Kidney (tissue), 14 donors: ENCODE results near the gene IGF2BP1. TPM values are rescaled to one million over a fixed set of nuclear protein-coding genes. Genes with fewer than 3 reads are reported as not detected.

Experiments used
- DNase-seq, 5 donors: peaks; one replicate each; pipeline ENCODE4 v3.0.0-alpha.2; 2013 to 2020
- FAIRE-seq: peaks from 2 replicates; lab custom pipeline; 2012; peaks lifted over from hg19 to GRCh38; lab: Jason Lieb, UNC
- H3K27ac ChIP-seq, 2 donors: one replicate each; pipeline ENCODE4 v1.7.0; 2013; ENCODE audit warnings: low read depth in 2 of 2, low read length in 2 of 2, inconsistent platforms in 1 of 2
- H3K27me3 ChIP-seq: one replicate; pipeline ENCODE4 v1.7.1; 2013; ENCODE audit warnings: low read length, inconsistent platforms; ENCODE audit not compliant: control insufficient read depth, insufficient read depth
- H3K36me3 ChIP-seq, 3 donors: one replicate each; pipeline versions ENCODE4 v1.7.0 to v1.7.1; 2013; ENCODE audit warnings: low read length in 3 of 3, control low read depth in 1 of 3, inconsistent platforms in 1 of 3; ENCODE audit not compliant: insufficient read depth in 3 of 3, control insufficient read depth in 2 of 3
- H3K4me1 ChIP-seq, 3 donors: one replicate each; pipeline versions ENCODE4 v1.7.0 to v1.7.1; 2013; ENCODE audit warnings: low read length in 3 of 3, inconsistent platforms in 1 of 3, low read depth in 1 of 3; ENCODE audit not compliant: control insufficient read depth in 2 of 3, insufficient read depth in 2 of 3
- H3K4me3 ChIP-seq, 3 donors: one replicate each; pipeline versions ENCODE4 v1.7.0 to v1.8.1; 2013; ENCODE audit warnings: low read length in 3 of 3, control low read depth in 1 of 3, inconsistent platforms in 1 of 3
- H3K9ac ChIP-seq, 3 donors: one replicate each; pipeline versions ENCODE4 v1.7.0 to v1.7.1; 2013; ENCODE audit warnings: low read length in 3 of 3, control low read depth in 1 of 3, inconsistent platforms in 1 of 3
- H3K9me3 ChIP-seq, 3 donors: one replicate each; pipeline versions ENCODE4 v1.7.0 to v1.7.1; 2013; ENCODE audit warnings: low read length in 3 of 3, control low read depth in 1 of 3, inconsistent platforms in 1 of 3; ENCODE audit not compliant: control insufficient read depth in 2 of 3, insufficient read depth in 1 of 3
- CTCF ChIP-seq: IDR thresholded peaks from 3 replicates; pipeline ENCODE4 v1.5.1; 2012; ENCODE audit warnings: mild to moderate bottlenecking, moderate library complexity, borderline replicate concordance; ENCODE audit not compliant: insufficient read depth; ENCODE audit errors: extremely low read depth
- intact Hi-C: fragments of 100-400 bp; cut with DNase I; formaldehyde crosslinking; loops from one replicate; pipeline ENCODE4 v1.11.1; 2022
- polyA plus RNA-seq: library from polyadenylated mRNA; stranded (reverse); fragments of 350-450 nt; fragmentation: Illumina TruSeq; extraction: RNeasy Lipid Tissue Mini Kit (QIAGEN cat#74804); gene quantifications from one replicate; pipeline ENCODE4 v1.2.3, GENCODE V29; 2014; ENCODE audit warnings: low read depth, low replicate concordance; ENCODE audit not compliant: insufficient read depth
- total RNA-seq: library from RNA; stranded (reverse); fragmentation: NEBNext Ultra II Directional; extraction: Animal tissue kit (Norgen Biotek cat#: 25700); gene quantifications from one replicate; pipeline ENCODE4 v1.2.1, GENCODE V29; 2021
- donor health status: control.
- donor health status: control.
- donor health status: control.
- donor health status: control.
- donor health status: control.
- donor health status: DM: yes; HTN: yes; CAD: no.
- donor health status: Normal renal cell carcinoma (clear cell type).

IGF2BP1 gene
- total and polyA plus RNA-seq, 2 donors from 2014 or later, result 1.3 to 1.5 TPM

- no peak for TF ChIP-seq CTCF
- intact Hi-C loops, result no loop called here
- Histone ChIP-seq H3K9ac (no peak overlapping the region), H3K4me1 (no peaks in the 10 kb centered on the region), H3K27ac (no peak overlapping the region), H3K36me3 (no peaks in the 10 kb centered on the region), H3K27me3 (no peaks in the 10 kb centered on the region), H3K9me3 (no peaks in the 10 kb centered on the region), H3K4me3 (no peak overlapping the region)
- DNase-seq (no peak), FAIRE-seq (no peak)
Measured at GRCh38 chr17:49085565-49086315, 88.6 kb downstream of the IGF2BP1 start.

- Histone ChIP-seq H3K4me3 (no peak overlapping the region), H3K27ac (no peak overlapping the region), H3K36me3 (no peaks in the 10 kb centered on the region), H3K4me1 (no peaks in the 10 kb centered on the region), H3K9ac (no peak overlapping the region), H3K27me3 (no peaks in the 10 kb centered on the region), H3K9me3 (no peaks in the 10 kb centered on the region)
- no peak for TF ChIP-seq CTCF
- DNase-seq, result no peak
- intact Hi-C loops, result no loop called here
- no peak for FAIRE-seq
Measured at GRCh38 chr17:49086316-49086605, 89.1 kb downstream of the IGF2BP1 start.

GRCh38 chr17:49086649-49087048 is 89.5 kb downstream of the IGF2BP1 start:
- FAIRE-seq (no peak), DNase-seq (no peak)
- no peaks in the 10 kb centered on the region for H3K36me3 ChIP-seq
- no peak for TF ChIP-seq CTCF
- no peak overlapping the region for H3K4me3 ChIP-seq
- no peaks in the 10 kb centered on the region for H3K4me1 ChIP-seq
- no peaks in the 10 kb centered on the region for H3K27me3 ChIP-seq
- intact Hi-C loops, result no loop called here
- H3K27ac ChIP-seq, result no peak overlapping the region
- no peaks in the 10 kb centered on the region for H3K9me3 ChIP-seq
- H3K9ac ChIP-seq, result no peak overlapping the region

GRCh38 chr17:49089094-49089493 is 91.9 kb downstream of the IGF2BP1 start:
- H3K27ac ChIP-seq, result no peak overlapping the region
- no peaks in the 10 kb centered on the region for H3K9me3 ChIP-seq
- H3K4me1 ChIP-seq, result no peaks in the 10 kb centered on the region
- TF ChIP-seq CTCF, result no peak
- intact Hi-C loops, result no loop called here
- H3K27me3 ChIP-seq, result no peaks in the 10 kb centered on the region
- H3K9ac ChIP-seq, result no peak overlapping the region
- FAIRE-seq, result no peak
- H3K4me3 ChIP-seq, result no peak overlapping the region
- no peaks in the 10 kb centered on the region for H3K36me3 ChIP-seq
- DNase-seq, result no peak
